ENCODE data around the gene SHROOM3. TPM values are rescaled to one million over a fixed set of nuclear protein-coding genes. Genes with fewer than 3 reads are reported as not detected.

SHROOM3 gene
- total RNA-seq (2022; extraction: Qiagen RNA extraction; ENCODE audit: low read depth), result 8.3 to 11.7 TPM (median 10.8 TPM) in 5 replicates

DNA sequence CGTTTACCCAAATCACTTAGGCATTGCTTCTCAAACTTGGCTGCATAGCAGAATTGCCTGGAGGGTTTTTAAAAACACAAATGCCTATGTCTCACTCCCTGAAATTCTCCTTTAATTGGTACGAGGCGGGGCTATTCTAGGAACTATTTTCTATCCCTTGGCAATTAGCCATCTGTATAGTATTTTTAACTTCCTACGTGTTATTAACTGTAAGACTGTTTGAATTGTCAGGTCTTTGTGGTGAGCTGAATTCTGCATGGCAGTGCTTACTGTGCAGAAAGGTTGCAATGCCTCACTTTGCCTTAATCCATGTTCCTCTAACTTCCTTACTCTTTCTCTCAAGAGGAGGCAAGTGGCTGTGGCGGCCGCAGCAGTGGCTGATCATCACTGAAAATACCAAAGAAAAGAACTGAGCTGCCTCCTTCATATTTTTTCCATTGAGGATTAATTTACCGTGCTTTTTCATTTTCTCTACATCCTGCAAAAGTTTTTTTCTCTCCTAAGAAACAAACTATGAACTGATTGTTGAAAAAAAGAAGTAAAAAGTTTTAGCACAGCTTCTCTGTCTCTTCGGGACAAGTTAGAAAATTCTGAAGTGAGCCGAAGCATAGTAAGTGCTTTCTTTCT, at the start of gene SHROOM3:
Gene SHROOM3 (plus strand): TSS at position 329 of the 627 bp plus-strand sequence. CDS start 824 bp downstream, outside the sequence.

DNA sequence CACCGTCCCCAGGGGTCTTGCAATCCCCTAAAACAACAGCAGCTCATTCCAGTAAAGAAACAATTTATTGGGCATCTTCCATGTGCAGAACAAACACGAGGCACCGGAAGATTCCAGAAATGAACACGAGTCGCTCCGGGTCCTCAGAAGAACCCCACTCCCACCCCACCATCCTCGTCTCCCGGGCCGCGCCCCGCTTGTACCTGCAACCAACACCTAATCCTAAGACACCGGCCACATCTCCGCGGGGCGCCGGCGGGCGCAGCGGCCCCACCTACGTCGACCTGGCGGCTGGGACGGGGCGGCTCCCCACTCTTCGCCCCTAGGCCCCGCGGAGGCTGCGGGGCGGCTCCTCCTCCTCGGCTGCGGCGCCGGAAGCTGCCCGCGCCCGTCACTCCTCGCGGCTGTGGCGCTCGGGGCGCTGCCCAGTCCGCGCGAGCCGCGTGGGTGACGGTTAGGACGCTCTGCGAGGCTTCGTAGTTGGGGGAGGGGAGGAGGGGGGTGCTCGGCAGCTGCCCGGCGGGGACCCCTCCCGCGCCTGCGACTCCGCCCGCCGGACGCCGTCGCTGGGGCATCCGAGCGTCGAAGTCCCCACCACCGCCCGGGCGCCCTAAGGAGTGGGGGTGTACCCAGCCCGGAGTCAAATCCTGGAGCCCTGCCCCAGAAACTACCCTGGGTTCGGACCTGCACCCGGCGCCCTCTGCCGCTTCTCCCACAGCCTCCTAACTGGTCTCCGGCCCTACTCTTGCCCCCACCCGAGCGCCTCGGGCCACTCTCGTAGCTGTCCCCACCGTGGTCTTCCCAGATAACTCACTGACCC, 14.1 kb upstream of the SHROOM3 start, which contains the start of gene CCDC158:
Gene CCDC158 (minus strand): TSS at position 380 of the 820 bp plus-strand sequence. CDS start 17,934 bp downstream, outside the sequence.

Other genes starting within 250 kb of the SHROOM3 start
- 44.9 to 50.0 TPM (median 49.4 TPM) in 5 replicates for gene SCARB2, start 221.4 kb upstream of the SHROOM3 start, total RNA-seq (2022; extraction: Qiagen RNA extraction; ENCODE audit: low read depth)
- 0.09 to 0.32 TPM (median 0.22 TPM) in 4 of 5 replicates, not detected in the other for gene FAM47E, start 183.5 kb upstream of the SHROOM3 start, total RNA-seq (2022; extraction: Qiagen RNA extraction; ENCODE audit: low read depth)
- 9.5 to 11.5 TPM (median 10.1 TPM) in 5 replicates for gene STBD1, start 128.5 kb upstream of the SHROOM3 start, total RNA-seq (2022; extraction: Qiagen RNA extraction; ENCODE audit: low read depth)
- gene CCDC158, start 14.1 kb upstream of the SHROOM3 start, total RNA-seq (2022; extraction: Qiagen RNA extraction; ENCODE audit: low read depth), result not detected in 5 replicates

Measured in A549 treated with GW870086 at 1 μM for 4 hours (cell line).